ENCODE measurements around the gene PIK3R2.
A peak's percentile ranks its signal among the peaks of the same experiment; 100 is the strongest.

PIK3R2 gene

GRCh38 chr19:18110609-18111232 lies 42.2 kb upstream of the PIK3R2 start:
- peaks cover 12% of the 10 kb centered on the region for H3K4me1 ChIP-seq (ENCODE audit: insufficient read depth, low read length, poor library complexity, severe bottlenecking)
- H3F3A ChIP-seq (ENCODE audit: low read depth), result no peaks in the 10 kb centered on the region
- H3K27me3 ChIP-seq (ENCODE audit: insufficient read depth, low read length, poor library complexity, severe bottlenecking), result no peaks in the 10 kb centered on the region
- no peaks in the 10 kb centered on the region for H3K9me2 ChIP-seq (replicated peaks; ENCODE audit: low read depth, low read length)
- H3K36me3 ChIP-seq (ENCODE audit: insufficient read depth, low read length), result no peaks in the 10 kb centered on the region
- peak overlapping the region; percentile 46 for H3K9ac ChIP-seq (ENCODE audit: low read depth, low read length, poor library complexity, severe bottlenecking)
- TF ChIP-seq, protein P1, sequence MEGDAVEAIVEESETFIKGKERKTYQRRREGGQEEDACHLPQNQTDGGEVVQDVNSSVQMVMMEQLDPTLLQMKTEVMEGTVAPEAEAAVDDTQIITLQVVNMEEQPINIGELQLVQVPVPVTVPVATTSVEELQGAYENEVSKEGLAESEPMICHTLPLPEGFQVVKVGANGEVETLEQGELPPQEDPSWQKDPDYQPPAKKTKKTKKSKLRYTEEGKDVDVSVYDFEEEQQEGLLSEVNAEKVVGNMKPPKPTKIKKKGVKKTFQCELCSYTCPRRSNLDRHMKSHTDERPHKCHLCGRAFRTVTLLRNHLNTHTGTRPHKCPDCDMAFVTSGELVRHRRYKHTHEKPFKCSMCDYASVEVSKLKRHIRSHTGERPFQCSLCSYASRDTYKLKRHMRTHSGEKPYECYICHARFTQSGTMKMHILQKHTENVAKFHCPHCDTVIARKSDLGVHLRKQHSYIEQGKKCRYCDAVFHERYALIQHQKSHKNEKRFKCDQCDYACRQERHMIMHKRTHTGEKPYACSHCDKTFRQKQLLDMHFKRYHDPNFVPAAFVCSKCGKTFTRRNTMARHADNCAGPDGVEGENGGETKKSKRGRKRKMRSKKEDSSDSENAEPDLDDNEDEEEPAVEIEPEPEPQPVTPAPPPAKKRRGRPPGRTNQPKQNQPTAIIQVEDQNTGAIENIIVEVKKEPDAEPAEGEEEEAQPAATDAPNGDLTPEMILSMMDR (conservative IDR thresholded peaks at IDR 0.05; ENCODE audit: low read length), result no peak
- no peak for TF ChIP-seq EZH2phosphoT487 (IDR thresholded peaks at IDR 0.05; ENCODE audit: borderline replicate concordance)
- H4K20me1 ChIP-seq (ENCODE audit: insufficient read depth, low read length, poor library complexity, severe bottlenecking), result no peaks in the 10 kb centered on the region
- H3K4me3 ChIP-seq (ENCODE audit: low read length, poor library complexity, severe bottlenecking), result peak overlapping the region; percentile 72
- H2AFZ ChIP-seq (ENCODE audit: low read length), result 0 out of 2 replicates have a peak overlapping the region, but pooled peaks have one; percentile 87
- no peaks in the 10 kb centered on the region for H3K79me2 ChIP-seq (ENCODE audit: insufficient read depth, low read length)
- H3K9me3 ChIP-seq (ENCODE audit: insufficient read depth, low read depth, low read length), result no peaks in the 10 kb centered on the region
- peak overlapping the region; percentile 83 for H3K4me2 ChIP-seq (ENCODE audit: low read depth, low read length, poor library complexity, severe bottlenecking)

GRCh38 chr19:18112989-18113478 lies 39.9 kb upstream of the PIK3R2 start:
- H3K79me2 ChIP-seq (ENCODE audit: insufficient read depth, low read length), result peaks cover under 1% of the 10 kb centered on the region; the same call in 1 of the 2 replicates
- H3F3A ChIP-seq (ENCODE audit: low read depth), result no peaks in the 10 kb centered on the region
- H2AFZ ChIP-seq (ENCODE audit: low read length), result no peak overlapping the region; the same call in 1 of the 2 replicates
- H3K9me3 ChIP-seq (ENCODE audit: insufficient read depth, low read depth, low read length), result no peaks in the 10 kb centered on the region
- H3K9me2 ChIP-seq (replicated peaks; ENCODE audit: low read depth, low read length), result no peaks in the 10 kb centered on the region
- H3K4me1 ChIP-seq (ENCODE audit: insufficient read depth, low read length, poor library complexity, severe bottlenecking), result peaks cover 17% of the 10 kb centered on the region
- no peaks in the 10 kb centered on the region for H4K20me1 ChIP-seq (ENCODE audit: insufficient read depth, low read length, poor library complexity, severe bottlenecking)
- H3K36me3 ChIP-seq (ENCODE audit: insufficient read depth, low read length), result no peaks in the 10 kb centered on the region
- no peak overlapping the region for H3K4me2 ChIP-seq (ENCODE audit: low read depth, low read length, poor library complexity, severe bottlenecking)
- H3K27me3 ChIP-seq (ENCODE audit: insufficient read depth, low read length, poor library complexity, severe bottlenecking), result no peaks in the 10 kb centered on the region
- TF ChIP-seq, protein P1 (conservative IDR thresholded peaks at IDR 0.05; ENCODE audit: low read length), result peak; percentile 85
- no peak for TF ChIP-seq EZH2phosphoT487 (IDR thresholded peaks at IDR 0.05; ENCODE audit: borderline replicate concordance)
- H3K9ac ChIP-seq (ENCODE audit: low read depth, low read length, poor library complexity, severe bottlenecking), result no peak overlapping the region
- H3K4me3 ChIP-seq (ENCODE audit: low read length, poor library complexity, severe bottlenecking), result no peak overlapping the region

DNA sequence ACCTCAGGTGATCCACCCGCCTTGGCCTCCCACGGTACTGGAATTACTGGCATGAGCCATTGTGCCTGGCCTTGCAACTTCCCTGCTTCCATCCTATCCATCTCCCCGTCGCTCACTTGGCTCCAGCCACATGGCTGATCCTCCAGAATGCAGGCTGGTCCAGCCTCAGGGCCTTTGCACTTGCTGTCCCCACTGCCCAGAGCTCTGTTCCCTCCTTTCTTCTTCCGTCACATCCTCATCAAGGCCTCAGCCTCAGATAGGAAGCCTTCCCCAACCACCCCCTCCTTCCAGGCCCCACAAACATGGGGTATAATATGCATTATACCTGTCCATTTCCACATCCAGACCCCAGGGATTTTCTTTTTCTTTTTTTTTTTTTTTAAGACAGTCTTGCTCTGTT lies 39.1 kb upstream of the PIK3R2 start:
- TF ChIP-seq, protein P1 (conservative IDR thresholded peaks at IDR 0.05; ENCODE audit: low read length), result no peak
- no peak for TF ChIP-seq EZH2phosphoT487 (IDR thresholded peaks at IDR 0.05; ENCODE audit: borderline replicate concordance)
- Histone ChIP-seq H4K20me1 (ENCODE audit: insufficient read depth, low read length, poor library complexity, severe bottlenecking) (no peaks in the 10 kb centered on the region), H3K36me3 (ENCODE audit: insufficient read depth, low read length) (no peaks in the 10 kb centered on the region)

More for the DNA sequence above, 39.1 kb upstream of the PIK3R2 start:
- H3F3A ChIP-seq (ENCODE audit: low read depth), result no peaks in the 10 kb centered on the region
- H3K4me3 ChIP-seq (ENCODE audit: low read length, poor library complexity, severe bottlenecking), result no peak overlapping the region
- H3K79me2 ChIP-seq (ENCODE audit: insufficient read depth, low read length), result peaks cover 6% of the 10 kb centered on the region; the same call in 1 of the 2 replicates
- H3K4me1 ChIP-seq (ENCODE audit: insufficient read depth, low read length, poor library complexity, severe bottlenecking), result peaks cover 24% of the 10 kb centered on the region
- no peaks in the 10 kb centered on the region for H3K9me3 ChIP-seq (ENCODE audit: insufficient read depth, low read depth, low read length)
- no peak overlapping the region for H3K9ac ChIP-seq (ENCODE audit: low read depth, low read length, poor library complexity, severe bottlenecking)
- H3K4me2 ChIP-seq (ENCODE audit: low read depth, low read length, poor library complexity, severe bottlenecking), result no peak overlapping the region
- H2AFZ ChIP-seq (ENCODE audit: low read length), result no peak overlapping the region
- H3K27me3 ChIP-seq (ENCODE audit: insufficient read depth, low read length, poor library complexity, severe bottlenecking), result no peaks in the 10 kb centered on the region
- no peaks in the 10 kb centered on the region for H3K9me2 ChIP-seq (replicated peaks; ENCODE audit: low read depth, low read length)
